HepG2 (cell line): ENCODE measurements around the gene SPTBN4. TPM values are rescaled to one million over a fixed set of nuclear protein-coding genes. Genes with fewer than 3 reads are reported as not detected.

Experiments
- DPF2 ChIP-seq: sonication (generic); formaldehyde crosslinking; IDR thresholded peaks from 2 replicates; pipeline ENCODE4 v1.4.0; 2020; ENCODE audit warnings: mild to moderate bottlenecking, low read depth, missing genetic modification reagents, borderline replicate concordance
- GZF1 ChIP-seq: sonication (generic); formaldehyde crosslinking; IDR thresholded peaks from 2 replicates; pipeline ENCODE4 v1.5.1; 2020; ENCODE audit warnings: mild to moderate bottlenecking, missing genetic modification reagents
- NONO ChIP-seq, 2 experiments: fragments of 450-650 bp in 1 of 2; sonication (generic) in 1 of 2; formaldehyde crosslinking in 1 of 2; IDR thresholded peaks in 1 of 2; conservative IDR thresholded peaks in 1 of 2; 2 replicates each; pipeline versions ENCODE4 v1.6.1 to v1.8.0; 2017 to 2022; ENCODE audit warnings: mild to moderate bottlenecking in 1 of 2, missing genetic modification reagents in 1 of 2, moderate library complexity in 1 of 2
- PRPF4 ChIP-seq: fragments of 200-400 bp; formaldehyde crosslinking; IDR thresholded peaks from 2 replicates; pipeline ENCODE4 v1.6.1; 2016; ENCODE audit warnings: low read length, low read depth; ENCODE audit not compliant: poor library complexity, severe bottlenecking
- RFX5 ChIP-seq: IDR thresholded peaks from 2 replicates; pipeline ENCODE4 v1.6.1; 2011; ENCODE audit warnings: low read depth, low read length, improper control_type of control experiment
- SIX4 ChIP-seq: sonication (generic); formaldehyde crosslinking; IDR thresholded peaks from 2 replicates; pipeline ENCODE4 v1.4.0; 2020; ENCODE audit warnings: missing genetic modification reagents
- SMAD1 ChIP-seq: sonication (generic); formaldehyde crosslinking; IDR thresholded peaks from 2 replicates; pipeline ENCODE4 v1.4.0; 2020; ENCODE audit warnings: missing genetic modification reagents, low read depth, mild to moderate bottlenecking, borderline replicate concordance
- THAP11 ChIP-seq: IDR thresholded peaks from 2 replicates; pipeline ENCODE4 v1.6.1; 2016; ENCODE audit warnings: missing biosample characterization, missing genetic modification reagents
- THAP7 ChIP-seq: sonication (generic); formaldehyde crosslinking; IDR thresholded peaks from 2 replicates; pipeline ENCODE4 v1.8.1; 2023; ENCODE audit warnings: mild to moderate bottlenecking, missing genetic modification reagents
- XBP1 ChIP-seq: sonication (generic); formaldehyde crosslinking; IDR thresholded peaks from 2 replicates; pipeline ENCODE4 v1.5.0; 2020; ENCODE audit warnings: missing genetic modification reagents
- ZGPAT ChIP-seq: IDR thresholded peaks from 2 replicates; pipeline ENCODE4 v1.6.1; 2016; ENCODE audit warnings: mild to moderate bottlenecking
- ZIK1 ChIP-seq: sonication (generic); formaldehyde crosslinking; IDR thresholded peaks from 2 replicates; pipeline ENCODE4 v1.5.0; 2020; ENCODE audit warnings: mild to moderate bottlenecking, low read depth, missing genetic modification reagents, borderline replicate concordance
- ZNF10 ChIP-seq: sonication (generic); formaldehyde crosslinking; IDR thresholded peaks from 2 replicates; pipeline ENCODE4 v1.4.0; 2020; ENCODE audit warnings: mild to moderate bottlenecking, low read depth, missing genetic modification reagents, borderline replicate concordance
- ZNF331 ChIP-seq: sonication (generic); formaldehyde crosslinking; IDR thresholded peaks from 2 replicates; pipeline ENCODE4 v1.4.0; 2020; ENCODE audit warnings: missing genetic modification reagents
- ZNF33B ChIP-seq: sonication (generic); formaldehyde crosslinking; IDR thresholded peaks from 2 replicates; pipeline ENCODE4 v1.5.1; 2020; ENCODE audit warnings: mild to moderate bottlenecking, missing genetic modification reagents
- ZNF770 ChIP-seq: sonication (generic); formaldehyde crosslinking; IDR thresholded peaks from 2 replicates; pipeline ENCODE4 v1.5.0; 2020; ENCODE audit warnings: mild to moderate bottlenecking, missing genetic modification reagents
- ZNF816 ChIP-seq: sonication (generic); formaldehyde crosslinking; IDR thresholded peaks from 2 replicates; pipeline ENCODE4 v1.8.0; 2022; ENCODE audit warnings: missing genetic modification reagents, mild to moderate bottlenecking, borderline replicate concordance
- polyA plus RNA-seq, 8 experiments: library from polyadenylated mRNA; depleted of rRNA in 3 of 8; stranded (reverse) in 7 of 8; unstranded in 1 of 8; fragments of >200 nt; fragmentation: Illumina TruSeq in 4 of 8; extraction: Trizol in 4 of 8; gene quantifications; 2 replicates each; pipeline versions ENCODE4 v1.2.1 to v1.2.3, GENCODE V29; 2011 to 2016; ENCODE audit warnings: low read depth in 4 of 8, missing spikeins in 1 of 8, mixed read lengths in 1 of 8; ENCODE audit not compliant: insufficient read depth in 1 of 8
- total RNA-seq, 5 experiments: library from RNA; depleted of rRNA; stranded (reverse); fragments of >200 nt; fragmentation: Illumina TruSeq; extraction: Trizol; gene quantifications; 2 replicates each; pipeline ENCODE4 v1.2.3, GENCODE V29; 2016; ENCODE audit warnings: low read depth in 1 of 5
- TF ChIP-seq, protein P1 (sequence below): sonication (generic); formaldehyde crosslinking; IDR thresholded peaks from 2 replicates; pipeline ENCODE4 v1.9.0; 2022; ENCODE audit warnings: low read depth, missing genetic modification reagents
- TF ChIP-seq, protein P2 (sequence below): IDR thresholded peaks from 2 replicates; pipeline ENCODE4 v1.6.1; 2016; ENCODE audit warnings: missing biosample characterization, missing genetic modification reagents, low read depth
- TF ChIP-seq, protein P3 (sequence below): sonication (generic); formaldehyde crosslinking; IDR thresholded peaks from 2 replicates; pipeline ENCODE4 v1.8.1; 2023; ENCODE audit warnings: missing genetic modification reagents, inconsistent platforms, borderline replicate concordance

Gene SPTBN4
- total and polyA plus RNA-seq, 2 of the 13 experiments (the other 11 are each of a cell fraction or from before 2014, with no cell fraction given): 0.11 TPM

DNA sequence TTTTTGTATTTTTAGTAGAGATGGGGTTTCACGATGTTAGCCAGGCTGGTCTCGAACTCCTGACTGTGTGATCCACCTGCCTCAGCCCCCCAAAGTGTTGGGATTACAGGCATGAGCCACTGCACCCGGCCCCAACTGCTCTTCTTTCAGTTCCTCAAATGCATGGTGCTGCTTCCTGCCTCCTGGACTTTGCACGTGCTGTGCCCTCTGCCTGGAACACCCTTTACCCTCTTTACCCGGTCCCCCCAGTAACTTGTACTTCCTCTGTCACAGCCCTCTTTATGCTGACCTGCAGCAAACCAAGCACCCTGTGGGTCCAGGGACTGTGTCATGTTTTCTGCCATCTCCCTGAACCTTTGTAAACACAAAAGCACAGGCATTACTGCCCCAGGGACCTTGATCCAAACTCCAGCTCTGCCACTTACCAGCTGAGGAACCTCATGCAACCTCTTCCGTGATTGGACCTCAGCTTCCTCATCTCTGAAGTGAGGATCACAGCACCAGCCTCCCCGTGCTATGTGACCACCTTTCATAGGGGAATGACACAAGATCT lies 5.1 kb upstream of the SPTBN4 start (continued):
- TF ChIP-seq, protein P1, sequence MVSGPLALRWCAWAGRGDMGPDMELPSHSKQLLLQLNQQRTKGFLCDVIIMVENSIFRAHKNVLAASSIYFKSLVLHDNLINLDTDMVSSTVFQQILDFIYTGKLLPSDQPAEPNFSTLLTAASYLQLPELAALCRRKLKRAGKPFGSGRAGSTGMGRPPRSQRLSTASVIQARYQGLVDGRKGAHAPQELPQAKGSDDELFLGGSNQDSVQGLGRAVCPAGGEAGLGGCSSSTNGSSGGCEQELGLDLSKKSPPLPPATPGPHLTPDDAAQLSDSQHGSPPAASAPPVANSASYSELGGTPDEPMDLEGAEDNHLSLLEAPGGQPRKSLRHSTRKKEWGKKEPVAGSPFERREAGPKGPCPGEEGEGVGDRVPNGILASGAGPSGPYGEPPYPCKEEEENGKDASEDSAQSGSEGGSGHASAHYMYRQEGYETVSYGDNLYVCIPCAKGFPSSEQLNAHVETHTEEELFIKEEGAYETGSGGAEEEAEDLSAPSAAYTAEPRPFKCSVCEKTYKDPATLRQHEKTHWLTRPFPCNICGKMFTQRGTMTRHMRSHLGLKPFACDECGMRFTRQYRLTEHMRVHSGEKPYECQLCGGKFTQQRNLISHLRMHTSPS (CRISPR knock-in tag): peak; percentile 97
- 0 out of 2 replicates have a peak, but pooled peaks have one; percentile 26 for TF ChIP-seq ZGPAT (CRISPR knock-in tag)
- no peak for TF ChIP-seq NONO (IDR thresholded peaks at IDR 0.05)
- TF ChIP-seq NONO (CRISPR knock-in tag; conservative IDR thresholded peaks at IDR 0.05): 0 out of 2 replicates have a peak, but pooled peaks have one; percentile 29
- 0 out of 2 replicates have a peak, but pooled peaks have one; percentile 17 for TF ChIP-seq ZNF331
- TF ChIP-seq THAP7: no peak
- TF ChIP-seq, protein P2, sequence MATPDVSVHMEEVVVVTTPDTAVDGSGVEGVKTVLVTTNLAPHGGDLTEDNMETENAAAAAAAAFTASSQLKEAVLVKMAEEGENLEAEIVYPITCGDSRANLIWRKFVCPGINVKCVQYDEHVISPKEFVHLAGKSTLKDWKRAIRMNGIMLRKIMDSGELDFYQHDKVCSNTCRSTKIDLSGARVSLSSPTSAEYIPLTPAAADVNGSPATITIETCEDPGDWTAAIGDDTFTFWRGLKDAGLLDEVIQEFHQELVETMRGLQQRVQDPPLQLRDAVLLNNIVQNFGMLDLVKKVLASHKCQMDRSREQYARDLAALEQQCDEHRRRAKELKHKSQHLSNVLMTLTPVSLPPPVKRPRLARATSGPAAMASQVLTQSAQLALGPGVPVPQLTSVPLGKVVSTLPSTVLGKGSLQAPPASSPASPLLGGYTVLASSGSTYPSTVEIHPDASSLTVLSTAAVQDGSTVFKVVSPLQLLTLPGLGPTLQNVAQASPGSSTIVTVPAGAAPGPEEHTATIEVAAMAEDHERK (CRISPR knock-in tag): no peak
- 0 out of 2 replicates have a peak, but pooled peaks have one; percentile 33 for TF ChIP-seq THAP11 (CRISPR knock-in tag)
- TF ChIP-seq XBP1: no peak
- TF ChIP-seq, protein P3, sequence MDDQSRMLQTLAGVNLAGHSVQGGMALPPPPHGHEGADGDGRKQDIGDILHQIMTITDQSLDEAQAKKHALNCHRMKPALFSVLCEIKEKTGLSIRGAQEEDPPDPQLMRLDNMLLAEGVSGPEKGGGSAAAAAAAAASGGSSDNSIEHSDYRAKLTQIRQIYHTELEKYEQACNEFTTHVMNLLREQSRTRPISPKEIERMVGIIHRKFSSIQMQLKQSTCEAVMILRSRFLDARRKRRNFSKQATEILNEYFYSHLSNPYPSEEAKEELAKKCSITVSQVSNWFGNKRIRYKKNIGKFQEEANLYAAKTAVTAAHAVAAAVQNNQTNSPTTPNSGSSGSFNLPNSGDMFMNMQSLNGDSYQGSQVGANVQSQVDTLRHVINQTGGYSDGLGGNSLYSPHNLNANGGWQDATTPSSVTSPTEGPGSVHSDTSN (CRISPR knock-in tag): no peak
- TF ChIP-seq ZNF10 (CRISPR knock-in tag): no peak
- TF ChIP-seq ZNF816: no peak
- no peak for TF ChIP-seq GZF1 (CRISPR knock-in tag)
- TF ChIP-seq ZNF33B (CRISPR knock-in tag): no peak
- TF ChIP-seq RFX5: no peak
- 0 out of 2 replicates have a peak, but pooled peaks have one; percentile 12 for TF ChIP-seq ZNF770
- no peak for TF ChIP-seq ZIK1 (CRISPR knock-in tag)
- TF ChIP-seq SIX4 (CRISPR knock-in tag): no peak
- no peak for TF ChIP-seq PRPF4
- TF ChIP-seq SMAD1 (CRISPR knock-in tag): 0 out of 2 replicates have a peak, but pooled peaks have one; percentile 54
- peak; percentile 40; the same call in 1 of the 2 replicates for TF ChIP-seq DPF2 (CRISPR knock-in tag)
